MV-4-11 (cell line): ENCODE results near the gene KRT84.
A peak's percentile ranks its signal among the peaks of the same experiment; 100 is the strongest.

ENCODE experiments used
- DNase-seq: peaks from one replicate; lab custom pipeline; 2025; lab: John Stamatoyannopoulos, UW

The KRT84 gene

GRCh38 chr12:52385226-52385702, at the start of gene KRT84:
Gene KRT84, minus strand, starts transcription at chr12:52385652. Its CDS starts 67 bp downstream, at chr12:52385585.
- DNase-seq = no peak

GRCh38 chr12:52434760-52435530, 49.5 kb upstream of the KRT84 start:
- DNase-seq = no peak

GRCh38 chr12:52434081-52434733, 48.8 kb upstream of the KRT84 start, which contains the start of gene KRT75:
Gene KRT75, minus strand, starts transcription at chr12:52434371. Its CDS starts 67 bp downstream, at chr12:52434304.
- DNase-seq = no peak

- no peak for DNase-seq
Observed at GRCh38 chr12:52433501-52434080, 48.1 kb upstream of the KRT84 start.

- DNase-seq = no peak
Observed at GRCh38 chr12:52432559-52433207, 47.2 kb upstream of the KRT84 start.

- DNase-seq = no peak
Observed at GRCh38 chr12:52428121-52428520, 42.7 kb upstream of the KRT84 start.

- DNase-seq = no peak
Observed at GRCh38 chr12:52427083-52427482, 41.6 kb upstream of the KRT84 start.

GRCh38 chr12:52426034-52426433, 40.6 kb upstream of the KRT84 start:
- no peak for DNase-seq

GRCh38 chr12:52425466-52425865, 40.0 kb upstream of the KRT84 start:
- no peak for DNase-seq

GRCh38 chr12:52423661-52424500, 38.4 kb upstream of the KRT84 start:
- no peak for DNase-seq

- DNase-seq = no peak
Observed at GRCh38 chr12:52423035-52423434, 37.6 kb upstream of the KRT84 start.

GRCh38 chr12:52419656-52420055, 34.2 kb upstream of the KRT84 start:
- no peak for DNase-seq

GRCh38 chr12:52418576-52419110, 33.2 kb upstream of the KRT84 start:
- no peak for DNase-seq

- no peak for DNase-seq
Observed at GRCh38 chr12:52417740-52418139, 32.3 kb upstream of the KRT84 start.

- no peak for DNase-seq
Observed at GRCh38 chr12:52416795-52417194, 31.3 kb upstream of the KRT84 start.

- peak; percentile 63 for DNase-seq
Observed at GRCh38 chr12:52415870-52416750, 30.7 kb upstream of the KRT84 start.

- DNase-seq = no peak
Observed at GRCh38 chr12:52414936-52415335, 29.5 kb upstream of the KRT84 start.

GRCh38 chr12:52413782-52414345, 28.4 kb upstream of the KRT84 start:
- DNase-seq = no peak

GRCh38 chr12:52413202-52413601, 27.8 kb upstream of the KRT84 start:
- no peak for DNase-seq

- DNase-seq = no peak
Observed at GRCh38 chr12:52411815-52412214, 26.4 kb upstream of the KRT84 start.
